Medulla oblongata (tissue), 1 donor: Measurements from ENCODE around the gene TTC4.

ENCODE experiments used
- DNase-seq: peaks from one replicate; pipeline ENCODE4 v3.0.0-alpha.2; 2015; ENCODE audit errors: extremely low spot score

TTC4 gene, protein sequence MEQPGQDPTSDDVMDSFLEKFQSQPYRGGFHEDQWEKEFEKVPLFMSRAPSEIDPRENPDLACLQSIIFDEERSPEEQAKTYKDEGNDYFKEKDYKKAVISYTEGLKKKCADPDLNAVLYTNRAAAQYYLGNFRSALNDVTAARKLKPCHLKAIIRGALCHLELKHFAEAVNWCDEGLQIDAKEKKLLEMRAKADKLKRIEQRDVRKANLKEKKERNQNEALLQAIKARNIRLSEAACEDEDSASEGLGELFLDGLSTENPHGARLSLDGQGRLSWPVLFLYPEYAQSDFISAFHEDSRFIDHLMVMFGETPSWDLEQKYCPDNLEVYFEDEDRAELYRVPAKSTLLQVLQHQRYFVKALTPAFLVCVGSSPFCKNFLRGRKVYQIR

DNA sequence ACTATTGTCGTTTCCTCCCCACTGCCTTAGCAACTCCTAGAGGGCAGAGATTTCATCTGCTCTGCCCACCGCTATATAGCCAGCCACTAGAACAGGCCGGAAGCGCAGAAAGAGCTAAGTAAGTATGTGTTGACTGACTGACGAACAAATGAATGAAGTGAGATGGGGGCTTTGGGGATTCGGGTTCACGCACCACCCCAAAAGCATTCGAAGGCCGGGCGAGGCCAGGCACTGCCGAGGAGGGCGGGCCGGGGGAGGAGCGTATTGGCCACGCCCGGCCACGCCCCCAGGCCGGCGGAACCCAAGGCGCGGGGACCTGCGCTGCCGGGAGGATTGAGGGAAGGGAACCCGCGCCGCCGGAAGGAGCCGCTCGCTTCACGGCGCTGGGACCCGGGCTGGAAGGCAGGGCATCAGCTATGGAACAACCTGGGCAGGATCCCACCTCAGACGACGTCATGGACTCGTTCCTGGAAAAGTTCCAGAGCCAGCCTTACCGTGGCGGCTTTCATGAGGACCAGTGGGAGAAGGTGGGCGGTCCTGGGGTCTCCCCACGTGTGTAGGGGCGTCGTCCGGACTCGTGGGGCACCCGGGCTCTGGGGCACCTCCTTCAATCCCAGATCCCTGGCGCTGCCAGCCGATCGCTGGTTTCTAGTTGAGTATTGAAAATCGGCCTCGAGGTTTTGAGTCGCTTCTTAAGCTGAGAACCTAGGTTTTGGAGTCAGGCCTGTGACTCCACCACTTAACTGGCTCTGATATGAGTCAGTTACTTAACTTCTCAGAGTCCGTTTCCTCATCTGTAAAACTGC, at the start of gene TTC4:
TSS of gene TTC4 (plus strand) at position 369 of the 806 bp plus-strand sequence. CDS start at position 417, 48 bp downstream.
- DNase-seq = peak; percentile 91

- DNase-seq = no peak
These were observed 49.3 kb upstream of the TTC4 start for GRCh38 chr1:54666333-54666732.

- DNase-seq = no peak
These were observed 47.9 kb upstream of the TTC4 start for GRCh38 chr1:54667797-54668196.

DNA sequence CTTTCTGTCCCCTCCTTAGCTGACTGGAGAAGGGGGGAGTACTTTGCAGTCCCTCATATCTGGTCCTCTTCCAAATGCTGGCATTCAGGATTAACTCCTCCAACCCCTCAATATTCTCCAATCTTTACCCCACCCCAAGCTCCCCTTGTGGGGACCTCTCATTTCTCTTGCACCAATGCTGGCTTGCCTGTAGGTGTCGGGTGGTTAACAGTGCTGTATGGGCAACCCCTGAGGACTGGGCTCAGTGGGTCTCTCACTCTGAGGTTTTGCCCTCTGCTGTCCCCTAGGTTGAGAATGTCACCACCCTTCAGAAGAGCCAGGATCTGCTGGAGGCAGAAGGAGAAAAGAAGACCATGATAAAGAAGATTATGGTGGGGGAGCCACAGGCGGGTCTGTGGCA, 47.1 kb upstream of the TTC4 start:
- DNase-seq = no peak

GRCh38 chr1:54671985-54672608, 43.6 kb upstream of the TTC4 start:
- no peak for DNase-seq

DNA sequence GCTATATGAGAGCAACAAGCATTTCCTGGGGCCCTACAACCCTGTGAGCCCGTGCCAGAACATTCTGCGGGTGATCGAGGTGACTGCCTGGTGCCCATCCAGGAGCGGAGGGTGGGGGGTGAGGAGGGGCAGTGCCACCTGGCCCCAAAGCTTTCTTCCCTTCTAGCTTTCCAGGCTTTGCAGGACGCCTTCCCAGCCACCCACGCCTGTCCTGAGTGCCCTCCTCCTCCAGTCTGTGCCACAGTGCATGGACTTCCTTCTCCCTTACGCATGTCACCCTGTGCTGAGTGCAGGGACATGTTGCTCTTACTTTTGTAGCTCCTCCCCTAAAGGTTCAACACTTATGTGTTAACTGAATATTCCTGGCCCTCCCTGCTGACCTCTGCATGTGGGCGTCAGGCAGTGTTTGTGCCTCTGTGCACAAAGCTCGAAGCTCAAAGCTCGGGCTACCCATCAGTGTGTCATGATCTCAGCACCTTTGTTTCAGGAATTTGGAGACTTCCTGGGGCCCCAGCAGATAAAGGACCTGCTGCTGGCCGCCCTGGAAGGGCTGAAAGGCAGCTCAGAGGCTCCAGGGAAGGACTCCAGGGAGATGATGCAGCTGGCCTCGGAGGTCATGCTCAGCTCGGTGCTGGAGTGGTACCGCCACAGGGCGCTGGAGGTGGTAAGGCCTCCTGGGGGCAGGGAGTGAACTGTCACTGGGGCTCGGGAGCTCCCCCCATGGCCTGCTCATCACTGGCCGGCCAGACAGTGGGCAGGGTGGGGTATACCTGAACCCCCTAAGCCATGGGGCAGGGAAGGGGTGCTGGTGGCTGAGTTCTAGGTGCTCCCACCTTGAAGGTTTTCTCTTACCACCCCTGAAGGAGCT, 36.7 kb upstream of the TTC4 start:
- DNase-seq = no peak

DNA sequence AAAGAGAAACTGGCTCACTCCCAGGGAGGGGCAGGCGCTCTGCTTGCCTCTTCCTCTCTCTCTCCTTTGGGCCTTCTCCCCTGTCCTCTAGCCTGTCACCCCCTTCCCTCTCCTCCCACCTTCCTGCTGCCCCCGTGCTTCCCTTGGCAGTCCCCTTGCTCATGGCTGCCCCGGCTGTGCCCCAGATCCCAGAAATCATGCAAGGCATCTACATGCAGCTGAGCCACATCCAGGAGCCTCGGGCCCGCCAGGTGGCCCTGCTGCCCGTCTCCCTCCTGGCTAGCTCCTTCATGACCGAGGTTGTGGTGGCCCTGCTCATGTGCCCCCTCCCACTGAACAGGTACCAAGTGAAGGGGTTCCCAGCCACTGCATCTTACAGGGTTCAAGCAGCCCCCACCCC, 36.0 kb upstream of the TTC4 start:
- no peak for DNase-seq

DNA sequence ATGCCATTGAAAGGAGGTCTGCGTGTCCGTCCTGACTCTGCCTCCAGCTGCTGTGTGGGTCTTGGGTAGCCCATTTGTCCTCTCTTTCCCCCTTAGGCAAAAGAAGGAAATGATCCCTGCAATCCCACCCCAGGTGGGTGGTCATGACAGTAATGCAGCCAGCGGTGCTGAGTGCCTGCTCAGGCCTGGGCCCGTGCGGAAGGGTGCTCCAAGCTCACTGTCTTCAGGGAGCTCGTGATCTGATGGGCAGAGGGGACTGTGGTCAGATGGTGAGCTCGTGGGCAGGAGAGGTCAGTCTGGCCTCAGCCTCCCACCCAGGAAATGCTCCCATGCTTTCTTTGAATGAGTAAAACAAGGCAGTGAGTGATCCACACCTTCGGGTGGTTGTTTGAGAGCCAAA, 35.3 kb upstream of the TTC4 start:
- no peak for DNase-seq

GRCh38 chr1:54681358-54681757, 34.3 kb upstream of the TTC4 start:
- DNase-seq = no peak

- DNase-seq = no peak
These were observed 32.2 kb upstream of the TTC4 start for GRCh38 chr1:54683453-54683852.

GRCh38 chr1:54685335-54685905, 30.2 kb upstream of the TTC4 start:
- DNase-seq = peak; percentile 9

DNA sequence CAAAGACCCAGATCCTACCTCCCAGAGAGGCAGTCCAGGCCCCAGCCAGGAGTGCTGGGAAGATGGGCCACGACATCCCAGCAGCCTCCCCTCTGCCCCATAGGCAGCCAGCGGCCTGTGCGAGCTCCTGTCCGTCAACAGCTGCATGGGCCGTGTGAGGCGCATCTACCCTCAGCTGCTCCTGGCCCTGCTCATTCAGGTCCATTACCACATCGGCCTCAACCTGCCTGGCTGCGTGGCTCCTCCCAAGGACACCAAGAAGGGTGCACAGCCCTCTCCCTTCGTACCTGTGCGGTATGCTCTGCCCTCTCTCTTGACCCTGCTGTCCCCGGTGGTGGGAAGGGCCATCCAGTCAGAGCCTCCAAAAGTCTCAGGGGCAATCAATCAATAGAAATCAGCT, 29.5 kb upstream of the TTC4 start:
- no peak for DNase-seq

GRCh38 chr1:54694771-54695170, 20.9 kb upstream of the TTC4 start:
- no peak for DNase-seq

GRCh38 chr1:54695221-54695620, 20.4 kb upstream of the TTC4 start:
- no peak for DNase-seq

DNA sequence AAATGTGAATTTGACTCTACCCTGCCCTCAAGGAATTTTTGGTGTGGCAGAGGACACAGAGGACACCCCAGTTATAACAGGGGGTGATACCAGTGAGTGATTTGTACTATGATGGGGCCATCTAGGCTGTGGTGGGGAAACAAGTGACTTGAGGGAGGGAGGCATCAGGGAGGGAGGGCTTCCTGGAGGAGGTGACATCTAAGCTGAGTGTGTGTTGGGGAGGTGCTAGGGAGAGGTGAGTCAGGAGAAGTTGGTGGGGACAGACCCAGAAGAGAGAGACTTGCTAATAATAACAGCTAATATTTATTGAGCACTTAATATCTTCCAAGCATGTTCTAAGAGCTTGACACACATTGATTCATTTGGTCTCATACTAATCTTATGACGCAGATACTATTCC, 19.9 kb upstream of the TTC4 start:
- DNase-seq = no peak

- no peak for DNase-seq
These were observed 19.4 kb upstream of the TTC4 start for GRCh38 chr1:54696262-54696661.

- no peak for DNase-seq
These were observed 17.8 kb upstream of the TTC4 start for GRCh38 chr1:54697896-54698295.

- DNase-seq = no peak
These were observed 17.3 kb upstream of the TTC4 start for GRCh38 chr1:54698346-54698745.

DNA sequence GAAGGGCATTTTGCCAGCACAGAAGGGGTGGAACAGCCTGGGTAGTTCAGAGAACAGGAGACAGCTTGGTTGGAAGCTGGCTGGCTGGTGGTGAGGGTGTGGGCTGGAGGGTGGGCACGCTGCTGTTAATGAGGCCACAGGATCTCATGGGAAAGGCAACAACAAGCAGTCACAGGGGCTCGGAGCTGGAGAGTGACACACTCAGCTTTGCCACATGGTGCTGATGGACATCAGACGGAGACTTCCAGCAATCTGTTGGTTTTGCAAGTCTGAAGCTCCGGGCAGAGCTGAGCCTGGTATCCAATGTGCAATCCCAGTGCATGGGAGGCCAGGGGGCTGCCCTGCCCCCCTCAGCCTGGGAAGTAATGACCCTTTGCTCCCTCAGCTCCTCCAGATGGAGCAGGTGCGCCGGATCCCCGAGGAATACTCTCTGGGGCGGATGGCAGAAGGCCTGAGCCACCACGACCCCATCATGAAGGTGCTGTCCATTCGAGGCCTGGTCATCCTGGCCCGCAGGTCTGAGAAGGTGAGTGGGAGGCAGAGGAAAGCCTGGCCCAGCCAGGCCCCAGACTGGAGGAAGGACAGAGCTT, 15.6 kb upstream of the TTC4 start:
- DNase-seq = no peak

DNA sequence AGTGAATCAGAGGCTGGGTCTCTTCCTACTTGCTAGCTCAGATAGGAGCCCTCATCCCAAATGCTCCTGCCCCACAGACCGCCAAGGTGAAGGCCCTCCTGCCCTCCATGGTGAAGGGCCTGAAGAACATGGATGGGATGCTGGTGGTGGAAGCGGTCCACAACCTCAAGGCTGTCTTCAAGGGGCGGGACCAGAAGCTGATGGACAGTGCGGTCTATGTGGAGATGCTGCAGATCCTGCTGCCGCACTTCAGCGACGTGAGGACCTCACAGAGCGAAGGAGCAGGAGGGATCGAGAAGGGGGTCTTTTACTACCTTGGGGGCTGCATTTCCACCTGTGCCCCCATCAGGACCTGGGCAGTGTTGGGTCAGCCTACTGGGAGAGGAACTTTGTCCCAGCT, 14.6 kb upstream of the TTC4 start:
- no peak for DNase-seq

GRCh38 chr1:54701996-54702395, 13.7 kb upstream of the TTC4 start:
- DNase-seq = no peak
